SK-N-MC (cell line): ENCODE results near the gene VPS13A.

Experiments used
- EZH2 ChIP-seq: fragments of 200-600 bp; sonication (generic); IDR thresholded peaks from one replicate; pipeline ENCODE4 v1.6.1; 2017; ENCODE audit warnings: antibody characterized with exemption
- FOXP2 ChIP-seq: optimal IDR thresholded peaks from 2 replicates; pipeline ENCODE3; 2011; ENCODE audit warnings: mild to moderate bottlenecking, moderate library complexity; ENCODE audit not compliant: insufficient read depth; ENCODE audit errors: extremely low read length, control extremely low read depth
- POLR2AphosphoS5 ChIP-seq: IDR thresholded peaks from 2 replicates; pipeline ENCODE4 v1.6.1; 2012; ENCODE audit warnings: mild to moderate bottlenecking, low read depth, low read length, borderline replicate concordance

DNA sequence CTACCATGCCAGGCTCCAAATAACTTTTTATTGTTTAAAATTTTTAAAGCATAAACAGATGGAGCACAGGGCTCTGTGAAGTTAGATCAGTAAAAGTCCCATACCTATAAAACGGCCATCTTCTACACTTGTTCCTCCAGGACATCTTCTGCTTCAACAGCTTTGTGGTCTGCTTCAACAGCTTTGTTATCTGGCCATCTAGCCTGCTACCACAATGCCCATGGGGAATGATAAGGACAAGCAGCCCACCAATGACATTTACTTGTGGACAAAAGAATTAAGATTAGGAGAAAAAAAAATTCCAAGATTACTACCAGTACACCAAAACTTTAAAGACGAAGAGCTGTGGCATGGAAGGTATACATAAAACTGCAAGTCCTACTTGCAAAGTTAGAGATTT is 2.2 kb upstream of the VPS13A start:
- TF ChIP-seq POLR2AphosphoS5 (no peak), EZH2 (no peak), FOXP2 (no peak)
